Stimulated activated CD8-positive, alpha-beta memory T cell treated with anti-CD3 and anti-CD28 coated beads, Interleukin-12 subunit alpha, Interleukin-12 subunit beta, amount 100 ng/mL, for 4 hours (primary cell): ENCODE results near the gene OXGR1.

Experiments
- DNase-seq: peaks from one replicate; pipeline ENCODE4 v3.0.0-alpha.2; 2020; ENCODE audit warnings: low read depth

The OXGR1 gene

DNA sequence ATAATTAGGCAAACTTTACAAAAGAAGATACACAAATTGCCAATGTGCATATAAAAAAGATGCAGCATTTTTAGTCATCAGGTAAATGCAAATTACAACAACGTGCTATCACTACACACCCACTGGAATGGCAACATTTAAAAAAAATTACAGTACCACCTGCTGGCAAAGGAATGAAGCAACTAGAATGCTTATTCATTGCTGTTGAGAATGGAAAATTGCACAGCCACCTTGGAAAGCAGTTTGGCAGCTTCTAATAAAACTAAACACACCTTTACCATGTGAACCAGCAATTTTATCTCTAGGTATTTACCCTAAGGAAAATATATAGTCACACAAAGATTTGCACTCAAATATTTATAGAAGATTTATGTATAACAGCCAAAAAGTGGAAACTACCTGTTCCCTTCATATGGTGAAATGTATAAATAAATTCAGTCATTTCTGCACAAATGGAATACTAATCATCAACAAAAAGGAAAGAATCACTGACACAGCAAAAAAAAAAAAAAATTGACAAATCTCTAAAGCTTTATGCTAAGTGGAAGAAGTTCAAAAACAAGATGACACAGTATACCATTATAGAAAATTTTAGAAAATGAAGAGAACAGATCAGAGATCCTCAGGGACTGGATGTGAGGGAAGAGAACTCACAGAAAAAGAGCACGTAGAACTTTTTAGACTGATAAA lies 30.3 kb downstream of the OXGR1 start:
- no peak for DNase-seq

DNA sequence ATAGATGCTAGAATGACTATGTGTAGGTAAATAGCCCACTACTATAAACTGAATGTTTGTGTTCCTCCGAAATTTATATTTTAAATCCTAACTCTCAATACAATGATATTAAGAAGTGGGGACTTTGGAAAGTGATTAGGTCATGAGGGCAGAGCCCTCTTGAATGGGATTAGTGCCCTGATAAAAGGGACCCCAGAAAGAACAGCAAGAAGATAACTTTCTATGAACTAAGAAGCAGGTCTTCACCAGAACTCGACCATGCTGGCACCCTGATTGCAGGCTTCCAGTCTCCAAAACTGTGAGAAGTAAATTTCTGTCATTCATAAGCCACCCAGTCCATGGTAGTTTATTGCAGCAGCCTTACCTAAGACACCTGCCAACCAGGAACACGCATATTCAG lies 33.9 kb downstream of the OXGR1 start:
- no peak for DNase-seq

GRCh38 chr13:96958286-96958891 lies 35.9 kb downstream of the OXGR1 start:
- DNase-seq: no peak

GRCh38 chr13:96952595-96952994 lies 41.7 kb downstream of the OXGR1 start:
- no peak for DNase-seq

DNA sequence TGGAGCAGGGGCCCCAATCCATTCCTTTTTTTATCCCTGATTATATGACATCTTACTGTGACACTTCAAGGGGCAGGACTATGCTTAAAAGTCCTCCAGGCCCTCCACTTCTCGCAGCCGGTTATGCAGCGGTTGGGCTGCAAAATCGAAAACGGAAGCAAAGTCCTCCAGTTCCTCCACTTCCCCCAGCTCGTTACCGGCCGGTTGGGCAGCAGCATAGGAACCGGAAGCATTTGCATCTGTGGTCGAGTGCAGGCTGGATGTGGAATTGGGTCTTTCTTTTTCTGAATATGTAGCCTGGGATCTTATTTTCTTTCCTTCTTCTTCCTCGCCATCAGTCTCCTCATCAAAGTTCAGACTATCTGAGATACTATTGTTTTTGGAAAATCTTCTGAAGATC lies 46.1 kb downstream of the OXGR1 start:
- no peak for DNase-seq

- DNase-seq: no peak
These were observed 46.8 kb downstream of the OXGR1 start for GRCh38 chr13:96947343-96947910.

GRCh38 chr13:96946709-96947311 lies 47.5 kb downstream of the OXGR1 start:
- DNase-seq: no peak

DNA sequence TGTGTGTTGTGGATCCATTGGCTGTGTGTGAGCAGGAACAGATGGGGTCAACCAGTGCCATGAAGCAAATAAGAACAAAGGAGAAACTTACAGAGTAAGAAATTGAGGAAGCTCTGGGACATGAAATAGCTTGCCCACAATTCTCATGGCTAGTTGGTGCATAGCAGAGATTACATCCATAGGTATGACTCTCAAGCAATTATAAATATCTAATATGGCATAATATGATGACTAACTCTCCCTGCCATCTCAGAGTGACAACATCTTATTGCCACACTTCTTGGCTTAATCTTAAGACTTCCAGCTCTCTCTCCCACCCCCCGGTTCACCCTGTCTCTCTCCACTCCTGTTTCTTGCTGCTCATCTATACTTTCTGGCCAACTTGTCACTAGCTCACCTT lies 53.3 kb downstream of the OXGR1 start:
- DNase-seq: no peak

DNA sequence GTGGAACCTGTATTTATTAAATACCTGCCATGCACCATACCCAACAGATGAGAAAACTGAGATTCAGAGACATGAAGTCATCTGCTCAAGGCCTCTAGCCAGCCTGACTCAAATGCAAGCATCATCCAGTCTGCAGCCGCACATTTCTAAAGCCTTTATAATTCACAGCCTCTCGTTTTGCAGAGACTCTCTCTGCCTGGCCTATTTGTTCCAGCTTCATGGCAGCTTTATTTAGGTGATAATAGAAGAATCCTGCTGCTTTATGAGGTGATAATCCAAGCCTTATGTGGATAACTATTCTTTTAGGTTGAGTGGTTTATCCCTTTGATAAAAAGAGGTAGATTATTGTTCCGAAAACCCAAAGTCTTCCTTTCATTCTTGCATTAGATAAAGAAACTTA lies 58.4 kb downstream of the OXGR1 start:
- no peak for DNase-seq
